ENCODE results near the gene CARMIL3. TPM values are rescaled to one million over a fixed set of nuclear protein-coding genes. Genes with fewer than 3 reads are reported as not detected.
"Not testable (repeated sequence)": the region's sequence is repeated elsewhere in the genome, so short reads cannot be mapped to it uniquely, and the experiment has no call there.

CARMIL3 gene
- under 1 TPM; 0.16 to 0.98 (median 0.73) TPM for total RNA-seq

GRCh38 chr14:24051789-24052655 is at the start of gene CARMIL3:
Gene CARMIL3, plus strand, starts transcription at chr14:24052009. Its CDS starts 145 bp downstream, at chr14:24052154.
- H3K36me3 ChIP-seq: no peaks in the 10 kb centered on the region
- peak within 1 kb of the TSS; percentile 60 to 76 (median 72) for H3K4me3 ChIP-seq
- intact Hi-C loops (cut with DNase I; ENCODE audit: low total_unique reads): no loop called here
- no peaks in the 10 kb centered on the region for H3K27me3 ChIP-seq
- peak within 1 kb of the TSS; percentile 74 to 89 for H3K27ac ChIP-seq
- H3K9me3 ChIP-seq: no peaks in the 10 kb centered on the region
- H3K4me1 ChIP-seq: no peaks in the 10 kb centered on the region
- no peak for TF ChIP-seq CTCF (IDR thresholded peaks at IDR 0.05)
- TF ChIP-seq POLR2AphosphoS5 (IDR thresholded peaks at IDR 0.05): peak in 2 of 3 donors; percentile 26 to 27
- DNase-seq (ENCODE audit: low spot score in 2 of 2): no peak

- H3K9me3 ChIP-seq; H3K36me3 ChIP-seq; intact Hi-C loops (cut with DNase I; ENCODE audit: low total_unique reads); H3K4me1 ChIP-seq; DNase-seq (ENCODE audit: low spot score in 2 of 2); H3K27me3 ChIP-seq: not testable (repeated sequence)
- Histone ChIP-seq H3K27ac (peak overlapping the region in 1 of 2 donors; percentile 58), H3K4me3 (peak overlapping the region; percentile 22 to 61 (median 50))
Observed at GRCh38 chr14:24006471-24006816, 45.4 kb upstream of the CARMIL3 start.

- peak in 1 of 2 donors; percentile 64 for DNase-seq (ENCODE audit: low spot score in 2 of 2)
Observed at GRCh38 chr14:24006817-24007652, 44.8 kb upstream of the CARMIL3 start.

GRCh38 chr14:24011051-24011450 is 40.8 kb upstream of the CARMIL3 start:
- Histone ChIP-seq H3K4me1 (no peaks in the 10 kb centered on the region), H3K27me3 (no peaks in the 10 kb centered on the region), H3K9me3 (no peaks in the 10 kb centered on the region), H3K4me3 (no peak overlapping the region), H3K27ac (no peak overlapping the region), H3K36me3 (no peaks in the 10 kb centered on the region)
- DNase-seq (ENCODE audit: low spot score in 2 of 2): no peak
- intact Hi-C loops (cut with DNase I; ENCODE audit: low total_unique reads): no loop called here
- TF ChIP-seq CTCF (IDR thresholded peaks at IDR 0.05): no peak
- TF ChIP-seq POLR2AphosphoS5 (IDR thresholded peaks at IDR 0.05): no peak
- TF ChIP-seq POLR2A (IDR thresholded peaks at IDR 0.05): no peak

More at GRCh38 chr14:24006817-24007652, 44.8 kb upstream of the CARMIL3 start:
- H3K36me3 ChIP-seq; H3K9me3 ChIP-seq; H3K4me1 ChIP-seq; H3K27me3 ChIP-seq; intact Hi-C loops (cut with DNase I; ENCODE audit: low total_unique reads): not testable (repeated sequence)
- H3K4me3 ChIP-seq: peak overlapping the region; percentile 22 to 61 (median 50)
- H3K27ac ChIP-seq: peak overlapping the region in 1 of 2 donors; percentile 58

GRCh38 chr14:24012726-24013273 is 39.0 kb upstream of the CARMIL3 start:
- H3K9me3 ChIP-seq; H3K4me3 ChIP-seq; intact Hi-C loops (cut with DNase I; ENCODE audit: low total_unique reads); H3K27me3 ChIP-seq; DNase-seq (ENCODE audit: low spot score in 2 of 2); H3K36me3 ChIP-seq; H3K4me1 ChIP-seq: not testable (repeated sequence)
- H3K27ac ChIP-seq: peak overlapping the region in 1 of 2 donors; percentile 10

GRCh38 chr14:24013654-24014514 is 37.9 kb upstream of the CARMIL3 start:
- Histone ChIP-seq H3K4me3 (no peak overlapping the region), H3K36me3 (no peaks in the 10 kb centered on the region), H3K9me3 (no peaks in the 10 kb centered on the region), H3K27me3 (no peaks in the 10 kb centered on the region), H3K27ac (no peak overlapping the region), H3K4me1 (no peaks in the 10 kb centered on the region)
- TF ChIP-seq POLR2A (IDR thresholded peaks at IDR 0.05) (no peak), POLR2AphosphoS5 (IDR thresholded peaks at IDR 0.05) (peak in 2 of 3 donors; percentile 17 to 54), CTCF (IDR thresholded peaks at IDR 0.05) (peak; percentile 90 to 95 (median 93))
- intact Hi-C loops (cut with DNase I; ENCODE audit: low total_unique reads): no loop called here
- no peak for DNase-seq (ENCODE audit: low spot score in 2 of 2)

- H3K27ac ChIP-seq; H3K27me3 ChIP-seq; DNase-seq (ENCODE audit: low spot score in 2 of 2); H3K4me3 ChIP-seq; H3K4me1 ChIP-seq; intact Hi-C loops (cut with DNase I; ENCODE audit: low total_unique reads); H3K36me3 ChIP-seq; H3K9me3 ChIP-seq: not testable (repeated sequence)
Observed at GRCh38 chr14:24015745-24016144, 36.1 kb upstream of the CARMIL3 start.

GRCh38 chr14:24018978-24019377 is 32.8 kb upstream of the CARMIL3 start:
- H3K4me1 ChIP-seq; DNase-seq (ENCODE audit: low spot score in 2 of 2); intact Hi-C loops (cut with DNase I; ENCODE audit: low total_unique reads); H3K27me3 ChIP-seq; H3K27ac ChIP-seq; H3K9me3 ChIP-seq; H3K4me3 ChIP-seq; H3K36me3 ChIP-seq: not testable (repeated sequence)

- H3K36me3 ChIP-seq; H3K9me3 ChIP-seq; H3K4me3 ChIP-seq; H3K27ac ChIP-seq; intact Hi-C loops (cut with DNase I; ENCODE audit: low total_unique reads); H3K4me1 ChIP-seq; H3K27me3 ChIP-seq; DNase-seq (ENCODE audit: low spot score in 2 of 2): not testable (repeated sequence)
Observed at GRCh38 chr14:24019944-24020343, 31.9 kb upstream of the CARMIL3 start.
